SKM-1 treated with dmso at 0.1 percent for 144 hours (cell line): ENCODE results near the gene TXNDC12.
"Not testable (repeated sequence)": the region's sequence is repeated elsewhere in the genome, so short reads cannot be mapped to it uniquely, and the experiment has no call there.

Source experiments
- DNase-seq: peaks from one replicate; lab custom pipeline; 2025; ENCODE audit not compliant: unreplicated experiment; lab: John Stamatoyannopoulos, UW

Gene TXNDC12

GRCh38 chr1:52055066-52055865, at the start of gene TXNDC12:
Gene TXNDC12 (minus strand): TSS chr1:52055191. CDS start chr1:52055096, 95 bp downstream.
- DNase-seq = peak; percentile 90

DNA sequence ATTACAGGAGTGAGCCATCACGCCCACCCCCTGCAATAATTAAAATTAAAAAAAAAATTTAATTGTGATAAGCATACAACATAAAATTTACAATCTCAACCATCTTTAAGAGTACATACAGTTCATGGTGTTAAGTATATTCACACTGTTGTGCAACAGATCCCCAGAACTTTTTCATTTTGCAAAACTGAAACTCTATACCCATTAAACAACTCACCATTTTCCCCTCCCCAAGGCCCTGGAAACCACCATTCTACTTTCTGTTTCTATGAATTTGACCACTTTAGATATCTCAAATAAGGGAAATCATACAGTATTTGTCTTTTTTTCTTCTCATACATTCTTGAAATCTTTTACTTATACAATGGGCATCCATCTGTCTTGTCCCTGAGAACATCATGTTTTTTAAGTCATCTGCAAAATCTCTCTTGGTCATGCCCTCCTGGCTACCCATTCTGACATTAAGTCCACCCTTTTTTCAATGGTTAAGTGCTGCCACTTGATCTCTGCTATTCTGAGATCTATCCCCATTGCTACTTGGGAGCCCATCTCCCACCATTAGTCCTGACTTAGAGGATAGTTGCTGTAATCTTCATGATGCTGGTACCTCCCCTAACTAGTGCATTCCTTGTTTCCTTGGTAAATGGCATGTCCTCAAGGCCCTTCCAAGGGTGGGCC, 47.5 kb upstream of the TXNDC12 start:
- no peak for DNase-seq

DNA sequence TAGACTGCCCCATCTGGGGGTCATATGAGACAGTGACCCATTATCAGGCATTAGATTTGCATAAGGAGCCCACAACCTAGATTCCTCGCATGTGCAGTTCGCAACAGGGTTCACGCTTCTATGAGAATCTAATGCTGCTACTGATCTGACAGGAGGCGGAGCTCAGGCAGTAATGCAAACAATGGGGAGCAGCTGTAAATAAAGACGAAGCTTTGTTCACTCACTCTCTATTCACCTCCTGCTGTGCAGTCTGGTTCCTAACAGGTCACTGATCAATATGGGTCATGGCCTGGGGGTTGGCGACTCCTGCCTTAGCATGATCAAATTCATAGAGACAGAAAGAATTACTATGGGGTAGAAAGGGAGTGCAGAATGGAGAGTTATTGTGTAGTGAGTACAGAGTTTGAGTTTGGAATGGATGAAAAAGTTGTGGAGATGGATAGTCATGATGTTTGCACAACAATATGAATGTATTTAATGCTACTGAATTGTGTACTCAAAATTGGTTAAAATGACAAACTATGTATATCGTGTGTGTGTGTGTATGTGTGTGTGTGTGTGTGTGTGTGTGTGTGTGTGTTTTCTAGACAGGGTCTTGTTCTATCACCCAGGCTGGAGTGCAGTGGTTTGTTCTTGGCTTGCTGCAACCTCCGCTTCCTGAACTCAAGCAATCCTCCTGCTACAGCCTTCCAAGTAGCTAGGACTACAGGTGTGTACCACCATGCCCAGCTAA, 43.3 kb upstream of the TXNDC12 start:
- no peak for DNase-seq

DNA sequence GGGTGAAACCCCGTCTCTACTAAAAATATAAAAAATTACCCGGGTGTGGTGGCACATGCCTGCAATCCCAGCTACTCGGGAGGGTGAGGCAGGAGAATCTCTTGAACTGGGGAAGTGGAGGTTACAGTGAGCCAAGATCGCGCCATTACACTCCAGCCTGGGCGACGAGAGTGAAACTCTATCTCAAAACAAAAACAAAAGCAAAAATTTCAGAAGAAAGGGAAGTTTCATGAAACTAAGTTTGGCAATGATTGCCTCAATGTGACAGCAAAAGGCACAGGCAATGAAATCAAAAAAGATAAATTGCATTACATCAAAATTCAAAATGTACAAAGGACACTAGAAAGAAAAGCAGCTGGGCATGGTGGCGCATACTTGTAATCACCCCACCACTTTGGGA, 41.2 kb upstream of the TXNDC12 start:
- no peak for DNase-seq

DNA sequence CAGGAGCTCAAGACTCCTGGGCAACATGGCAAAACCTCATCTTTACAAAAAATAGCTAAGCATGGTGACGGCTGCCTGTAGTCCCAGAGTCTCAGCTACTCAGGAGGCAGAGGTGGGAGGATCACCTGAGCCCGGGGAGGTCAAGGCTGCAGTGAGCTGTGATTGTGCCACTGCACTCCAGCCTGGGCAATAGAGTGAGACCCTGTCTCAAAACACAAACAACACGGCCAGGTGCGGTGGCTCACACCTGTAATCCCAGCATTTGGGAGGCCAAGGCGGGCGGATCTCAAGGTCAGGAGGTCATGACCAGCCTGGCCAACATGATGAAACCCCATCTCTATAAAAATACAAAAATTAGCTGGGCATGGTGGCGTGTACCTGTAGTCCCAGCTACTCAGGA, 39.3 kb upstream of the TXNDC12 start:
- DNase-seq = not testable (repeated sequence)

DNA sequence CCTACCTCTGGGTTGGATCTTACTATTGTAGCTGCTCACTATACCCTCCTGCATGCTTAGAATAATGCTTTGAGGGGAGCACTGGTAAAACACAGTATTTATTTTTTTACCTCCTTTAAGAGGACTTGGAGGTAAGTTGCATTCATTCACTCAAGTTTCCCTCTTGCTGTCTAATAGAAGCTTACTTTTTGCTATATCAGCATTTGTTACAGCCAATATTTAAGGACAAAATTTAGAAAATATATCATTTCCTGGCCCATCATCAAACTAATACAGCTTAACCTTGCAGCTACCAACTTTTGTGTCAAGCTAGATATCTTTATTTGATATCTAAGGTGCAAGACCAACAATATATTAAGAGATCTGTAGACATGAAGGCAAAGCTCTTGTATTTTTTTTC, 32.9 kb upstream of the TXNDC12 start:
- DNase-seq = not testable (repeated sequence)

- DNase-seq = no peak
These were observed 25.0 kb upstream of the TXNDC12 start for GRCh38 chr1:52080014-52080415.

GRCh38 chr1:52077277-52077676, 22.3 kb upstream of the TXNDC12 start:
- DNase-seq = not testable (repeated sequence)

DNA sequence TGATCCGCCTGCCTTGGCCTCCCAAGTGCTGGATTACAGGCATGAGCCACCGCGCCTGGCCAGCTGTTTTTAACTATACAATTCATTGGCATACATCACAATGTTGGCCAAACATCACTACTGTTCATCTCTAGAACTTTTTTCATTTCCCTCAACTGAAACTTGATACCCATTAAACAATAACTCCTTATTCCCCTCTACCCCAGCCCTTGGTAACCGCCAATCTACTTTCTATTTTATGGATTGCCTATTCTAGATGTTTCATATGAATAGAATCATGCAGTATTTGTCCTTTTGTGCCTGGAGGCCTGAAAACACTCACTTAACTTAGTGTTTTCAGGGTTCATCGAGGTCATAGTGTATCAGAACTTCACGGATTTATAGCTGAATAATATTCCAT, 17.3 kb upstream of the TXNDC12 start:
- no peak for DNase-seq

DNA sequence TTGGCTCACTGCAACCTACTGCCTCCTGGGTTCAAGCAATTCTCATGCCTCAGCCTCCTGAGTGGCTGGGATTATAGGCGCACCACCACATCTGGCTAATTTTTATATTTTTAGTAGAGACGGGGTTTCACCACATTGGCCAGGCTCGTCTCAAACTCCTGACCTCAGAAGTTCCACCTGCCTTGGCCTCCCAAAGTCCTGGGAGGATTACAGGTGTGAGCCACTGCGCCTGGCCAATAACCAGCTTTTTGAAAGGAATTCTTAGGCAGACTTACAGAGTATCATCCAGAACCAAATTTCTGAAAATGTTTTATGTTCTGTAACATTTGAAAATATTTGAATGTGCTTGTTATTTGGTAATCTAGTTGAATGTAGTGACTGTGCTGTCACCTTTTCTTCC, 15.7 kb upstream of the TXNDC12 start:
- DNase-seq = no peak

DNA sequence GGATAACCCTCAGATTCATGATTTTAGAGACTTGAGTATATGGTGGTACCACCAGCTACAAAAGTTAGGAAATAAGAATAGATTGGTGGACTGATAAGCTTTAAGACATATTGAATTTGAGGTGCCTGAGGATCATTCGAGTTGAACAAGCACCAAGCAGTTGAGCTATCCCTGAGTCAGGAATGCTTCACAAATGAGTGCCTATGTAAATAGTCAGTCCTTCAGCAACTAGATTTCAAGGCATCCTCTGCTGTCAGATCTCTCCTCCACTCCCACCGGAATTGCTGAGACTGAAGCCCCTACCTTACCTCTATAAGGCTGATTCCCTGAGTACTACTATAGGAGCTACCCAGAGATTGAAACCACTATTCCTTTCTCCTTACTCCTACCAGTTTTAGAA, 8.2 kb upstream of the TXNDC12 start:
- no peak for DNase-seq

- DNase-seq = no peak
These were observed 5.8 kb upstream of the TXNDC12 start for GRCh38 chr1:52060822-52061221.

DNA sequence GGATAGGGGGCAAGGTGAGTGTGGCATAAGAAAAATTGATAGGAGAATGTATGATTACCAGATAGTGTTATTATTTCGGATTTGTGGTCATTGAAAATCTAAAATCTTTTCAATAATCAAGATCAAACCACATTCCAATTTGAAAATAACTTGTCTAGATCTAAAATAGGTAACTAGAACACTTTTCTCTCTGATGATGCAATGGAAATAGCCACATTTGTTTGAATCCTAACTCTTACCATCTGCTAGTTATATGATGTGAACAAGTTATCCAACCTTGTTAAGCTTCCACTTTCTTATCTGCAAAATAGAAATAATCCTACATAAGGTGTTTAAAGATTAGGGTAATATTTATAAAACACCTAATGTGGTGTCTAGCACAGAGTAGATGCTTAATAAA, 4.9 kb upstream of the TXNDC12 start:
- DNase-seq = no peak

- DNase-seq = no peak
These were observed 4.3 kb upstream of the TXNDC12 start for GRCh38 chr1:52059321-52059720.

DNA sequence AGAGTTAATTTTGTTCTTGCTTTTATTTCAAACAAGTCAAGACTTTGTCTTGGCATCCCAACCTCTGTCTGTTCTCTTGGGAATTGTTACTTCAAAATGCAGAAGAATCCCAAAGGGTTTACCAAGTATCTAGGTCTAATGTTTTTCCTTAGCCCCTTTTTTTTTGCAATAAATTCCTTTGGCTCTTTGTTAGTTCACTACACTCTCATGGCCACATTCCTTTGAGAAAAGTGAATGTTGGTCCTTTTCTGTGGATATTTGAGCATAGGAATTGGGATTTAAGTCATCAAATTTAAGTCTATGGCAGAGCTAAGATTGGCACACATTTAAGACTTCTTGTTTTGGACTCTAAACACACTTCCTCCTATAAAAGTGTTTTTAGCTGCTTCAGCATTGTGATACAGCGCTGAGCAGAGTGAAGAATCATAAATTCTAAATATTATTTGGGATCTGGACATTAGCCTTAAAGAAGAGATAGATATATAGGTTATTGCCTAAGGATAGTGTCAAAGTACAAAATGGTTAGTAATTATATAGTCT, 3.0 kb upstream of the TXNDC12 start:
- DNase-seq = no peak

GRCh38 chr1:52057255-52057654, 2.3 kb upstream of the TXNDC12 start:
- DNase-seq = no peak

DNA sequence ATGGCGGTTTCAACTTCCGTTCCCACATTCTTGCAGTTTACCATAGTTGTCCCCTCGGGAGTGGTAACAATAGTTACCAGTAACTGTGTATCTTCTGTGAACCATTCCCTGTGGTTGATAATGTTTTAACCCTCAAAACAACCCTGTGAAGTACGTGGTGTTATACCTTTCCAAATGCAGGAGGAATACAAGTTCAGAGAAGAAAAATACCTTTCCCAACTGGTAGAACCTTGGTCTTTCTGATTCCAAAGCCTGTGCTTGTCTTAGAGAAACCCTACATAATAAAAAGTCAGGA, 1.9 kb upstream of the TXNDC12 start:
- no peak for DNase-seq

DNA sequence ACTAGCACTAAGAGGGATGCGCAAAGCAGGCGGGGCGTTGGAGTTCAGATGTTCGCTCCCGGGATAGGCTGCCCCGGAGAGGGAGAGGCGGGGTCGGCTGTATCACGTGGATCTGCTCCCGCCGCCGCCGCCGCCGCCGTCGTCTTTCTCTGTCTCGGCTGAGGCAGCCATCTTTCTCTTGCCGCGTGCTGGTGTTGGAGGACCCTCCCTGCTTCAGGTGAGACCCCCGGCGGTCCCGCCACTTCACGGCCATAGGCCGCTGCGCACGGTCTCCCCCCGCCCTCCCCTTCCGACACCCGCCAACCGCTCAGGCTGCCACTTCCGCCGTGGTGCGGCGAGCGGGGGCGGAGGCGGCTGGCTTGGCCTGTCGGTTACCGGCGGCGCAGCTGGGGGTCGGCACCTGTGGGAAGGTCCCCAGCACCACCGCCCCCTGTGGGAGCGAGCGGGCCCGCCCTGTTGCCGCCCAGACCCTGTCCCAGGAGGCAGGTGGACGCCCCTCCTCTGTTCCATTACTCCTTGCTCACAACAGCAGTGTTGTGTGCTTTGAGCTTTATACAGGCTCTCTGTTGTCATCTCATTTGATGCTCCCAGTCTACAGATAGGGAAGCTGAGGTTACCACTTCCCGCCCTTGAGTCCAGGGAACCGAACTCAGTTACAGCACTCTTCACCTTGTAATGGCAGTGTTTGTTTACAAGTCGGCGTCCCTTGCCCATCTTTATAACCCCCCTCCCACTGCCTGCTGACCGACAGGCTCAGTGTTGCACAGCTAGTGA, 1.4 kb upstream of the TXNDC12 start, which contains the start of gene BTF3L4:
TSS of gene BTF3L4 (plus strand) at position 133 of the 774 bp plus-strand sequence. CDS start 3,553 bp downstream, outside the sequence.
- DNase-seq = peak; percentile 93

DNA sequence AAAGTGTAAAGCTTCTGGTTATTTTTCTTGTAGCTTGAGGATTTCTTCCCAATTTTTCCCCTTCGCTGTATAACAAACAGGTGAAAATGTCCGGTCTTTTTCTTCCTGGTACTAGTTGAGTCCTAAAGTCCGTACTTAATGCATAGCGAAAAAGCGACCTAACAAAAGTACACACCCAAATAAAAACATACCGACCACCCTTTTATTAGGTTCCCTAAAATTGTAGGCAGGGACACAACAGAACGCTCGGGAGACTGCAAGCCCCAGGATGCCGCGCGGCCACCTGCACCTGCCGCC, 823 bp upstream of the TXNDC12 start:
- DNase-seq = no peak

GRCh38 chr1:52054496-52055065, 410 bp downstream of the TXNDC12 start:
- DNase-seq = no peak

GRCh38 chr1:52053862-52054261, 1.1 kb downstream of the TXNDC12 start:
- DNase-seq = no peak
